ENCODE measurements around the gene BHMT2.

BHMT2 gene

DNA sequence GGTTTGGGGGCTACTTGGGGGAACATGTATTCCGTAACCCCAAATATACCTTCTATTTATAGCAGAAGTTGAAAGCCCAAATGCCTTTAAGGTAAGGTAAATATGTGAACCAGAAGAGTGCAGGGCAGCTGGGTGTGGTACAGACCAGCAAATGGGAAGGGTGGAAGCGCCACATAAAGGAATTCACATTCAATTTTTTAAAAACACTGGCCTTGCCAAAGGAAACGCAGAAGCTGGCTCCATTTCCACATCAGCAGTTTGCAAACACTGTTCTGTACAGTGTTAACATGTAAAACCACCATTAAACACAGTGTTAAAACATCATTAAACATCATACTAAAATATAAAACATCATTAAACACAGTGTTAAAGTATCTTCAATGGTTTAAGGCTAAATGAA, 38.5 kb downstream of the BHMT2 start:
- TF ChIP-seq CTCF (IDR thresholded peaks at IDR 0.05; ENCODE audit: low read depth, low read length): no peak
- peaks cover 43% of the 10 kb centered on the region for H3K27me3 ChIP-seq
- H3K9me3 ChIP-seq: no peaks in the 10 kb centered on the region
- H3K4me1 ChIP-seq: no peaks in the 10 kb centered on the region
- no peaks in the 10 kb centered on the region for H3K36me3 ChIP-seq
- no peak for DNase-seq
- H3K4me3 ChIP-seq (ENCODE audit: low read depth, low read length): no peak overlapping the region

DNA sequence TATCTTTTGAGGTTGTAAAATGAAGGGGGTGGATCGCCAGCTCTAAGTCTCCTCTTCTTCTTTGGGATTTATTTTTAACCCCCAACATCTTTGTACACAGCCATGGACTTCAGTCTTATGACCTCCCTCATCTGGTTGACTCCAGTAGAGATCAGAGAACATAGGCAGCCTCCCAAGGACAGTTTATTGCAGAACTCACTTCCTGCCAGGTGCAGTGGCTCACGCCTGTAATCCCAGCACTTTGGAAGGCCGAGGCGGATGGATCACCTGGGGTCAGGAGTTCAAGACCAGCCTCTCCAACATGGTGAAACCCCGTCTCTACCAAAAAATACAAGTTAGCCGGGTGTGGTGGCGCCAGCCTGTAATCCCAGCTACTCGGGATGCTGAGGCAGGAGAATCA, 39.2 kb downstream of the BHMT2 start:
- Histone ChIP-seq H3K4me3 (ENCODE audit: low read depth, low read length) (no peak overlapping the region), H3K9me3 (no peaks in the 10 kb centered on the region), H3K27me3 (peaks cover 46% of the 10 kb centered on the region), H3K36me3 (no peaks in the 10 kb centered on the region), H3K4me1 (no peaks in the 10 kb centered on the region)
- DNase-seq: no peak
- no peak for TF ChIP-seq CTCF (IDR thresholded peaks at IDR 0.05; ENCODE audit: low read depth, low read length)

- Histone ChIP-seq H3K9me3 (no peaks in the 10 kb centered on the region), H3K36me3 (no peaks in the 10 kb centered on the region), H3K27me3 (peaks cover 52% of the 10 kb centered on the region), H3K4me1 (no peaks in the 10 kb centered on the region), H3K4me3 (ENCODE audit: low read depth, low read length) (no peak overlapping the region)
- no peak for DNase-seq
- TF ChIP-seq CTCF (IDR thresholded peaks at IDR 0.05; ENCODE audit: low read depth, low read length): peak; percentile 54
Measured at GRCh38 chr5:79109527-79110492, 40.2 kb downstream of the BHMT2 start.

GRCh38 chr5:79111387-79111959, 41.9 kb downstream of the BHMT2 start, which contains the start of gene BHMT:
TSS of gene BHMT (plus strand) at chr5:79111809. CDS start at chr5:79111886, 77 bp downstream.
- Histone ChIP-seq H3K36me3 (no peaks in the 10 kb centered on the region), H3K9me3 (no peaks in the 10 kb centered on the region), H3K27me3 (peaks cover 54% of the 10 kb centered on the region), H3K4me3 (ENCODE audit: low read depth, low read length) (no peak within 1 kb of the TSS), H3K4me1 (no peaks in the 10 kb centered on the region)
- DNase-seq: no peak
- no peak for TF ChIP-seq CTCF (IDR thresholded peaks at IDR 0.05; ENCODE audit: low read depth, low read length)

DNA sequence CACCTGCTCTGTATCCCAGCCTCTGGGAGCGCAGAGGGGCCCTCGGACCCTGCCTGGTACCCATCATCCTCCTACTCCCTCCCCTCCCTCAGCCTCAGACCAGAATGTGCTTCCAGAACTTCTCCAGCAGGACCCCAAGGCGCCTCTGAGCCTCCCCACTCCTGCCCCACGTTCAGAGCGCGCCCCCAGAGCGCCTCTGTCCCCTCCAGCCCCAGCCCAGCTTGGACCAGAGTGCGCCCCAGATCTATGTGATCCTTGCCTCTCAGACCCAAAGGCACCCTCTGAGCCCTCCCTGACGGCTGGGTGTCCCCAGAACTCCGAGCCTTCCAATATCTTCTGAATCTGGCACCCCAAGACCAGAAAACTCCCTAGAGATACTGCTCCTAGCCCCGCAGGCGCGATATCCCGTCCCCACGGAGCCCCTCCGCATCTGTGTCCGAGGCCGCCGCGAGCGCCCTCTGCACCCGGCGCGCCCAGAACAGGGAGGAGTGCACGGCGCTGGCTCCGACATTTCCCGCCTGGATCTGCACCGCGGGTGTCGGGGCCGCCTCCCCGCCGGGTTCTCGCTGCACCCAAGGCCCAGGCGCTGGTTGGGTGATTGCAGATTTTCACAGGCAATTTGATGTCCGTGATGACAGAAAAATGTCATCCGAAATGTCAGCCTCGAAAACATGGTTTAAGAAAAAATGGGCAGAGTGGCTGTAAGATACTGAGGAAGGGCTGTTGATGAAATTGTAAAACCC, 42.6 kb downstream of the BHMT2 start:
- Histone ChIP-seq H3K36me3 (no peaks in the 10 kb centered on the region), H3K4me1 (no peaks in the 10 kb centered on the region), H3K4me3 (ENCODE audit: low read depth, low read length) (no peak overlapping the region), H3K27me3 (peaks cover 53% of the 10 kb centered on the region), H3K9me3 (no peaks in the 10 kb centered on the region)
- no peak for DNase-seq
- no peak for TF ChIP-seq CTCF (IDR thresholded peaks at IDR 0.05; ENCODE audit: low read depth, low read length)
